EH (cell line): ENCODE measurements around the gene UBE3D.
"Not testable (repeated sequence)": the region's sequence is repeated elsewhere in the genome, so short reads cannot be mapped to it uniquely, and the experiment has no call there.

Experiments
- DNase-seq: peaks from one replicate; pipeline ENCODE4 v3.0.0-alpha.2; 2015; ENCODE audit warnings: low read depth

UBE3D gene

GRCh38 chr6:82978362-82978945 lies 87.2 kb downstream of the UBE3D start:
- no peak for DNase-seq

GRCh38 chr6:82976179-82976578 lies 89.5 kb downstream of the UBE3D start:
- no peak for DNase-seq

DNA sequence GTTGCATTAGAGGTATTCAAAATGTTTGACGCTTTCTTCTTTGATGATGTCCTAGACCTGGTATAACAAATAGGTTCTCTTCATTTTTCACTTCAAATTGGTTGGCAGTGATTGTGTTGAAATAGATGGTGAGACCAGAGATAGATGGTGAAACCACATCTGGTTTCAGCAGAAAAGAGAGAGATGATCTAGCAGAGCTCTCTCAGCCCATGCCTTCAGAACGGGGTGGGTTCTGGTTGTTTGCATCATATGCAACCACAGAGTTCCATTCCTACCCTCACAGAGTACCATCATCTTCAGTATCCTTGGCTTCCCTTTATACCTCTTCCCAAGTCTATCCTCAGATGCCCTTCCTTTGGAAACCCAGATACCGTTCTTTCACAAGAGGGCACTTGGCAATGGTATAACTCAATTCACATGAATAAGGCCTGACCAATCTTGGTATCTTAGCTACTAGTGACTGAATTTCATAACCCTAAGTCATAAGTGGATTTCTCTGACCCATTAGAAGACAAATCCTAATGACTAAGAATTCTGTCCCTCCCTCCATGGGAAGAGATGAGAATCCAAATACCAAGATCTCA lies 93.7 kb downstream of the UBE3D start:
- DNase-seq: no peak

GRCh38 chr6:82970839-82971238 lies 94.8 kb downstream of the UBE3D start:
- no peak for DNase-seq

DNA sequence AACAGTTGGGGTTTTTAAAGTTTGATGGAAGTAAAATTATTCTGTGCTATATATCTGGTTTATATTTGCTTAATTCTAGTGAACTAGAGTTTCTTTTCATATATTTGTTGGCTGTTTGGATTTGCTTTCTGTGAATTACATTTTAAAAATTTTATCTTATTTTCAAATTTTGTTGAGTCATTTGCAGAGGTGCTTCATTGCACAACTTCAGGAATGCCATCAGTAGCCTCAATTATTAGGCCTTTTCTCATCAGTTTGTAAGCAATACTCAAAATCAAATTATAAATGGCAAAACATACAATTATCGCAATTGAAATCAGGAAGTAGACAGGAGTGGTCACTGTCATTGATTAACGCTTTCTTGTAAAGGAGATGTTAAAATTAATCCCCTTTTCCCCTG lies 96.9 kb downstream of the UBE3D start:
- no peak for DNase-seq

- DNase-seq: no peak
Observed at GRCh38 chr6:82963191-82963925, 102.3 kb downstream of the UBE3D start.

- DNase-seq: peak; percentile 82
Observed at GRCh38 chr6:82959385-82959941, 106.2 kb downstream of the UBE3D start.

DNA sequence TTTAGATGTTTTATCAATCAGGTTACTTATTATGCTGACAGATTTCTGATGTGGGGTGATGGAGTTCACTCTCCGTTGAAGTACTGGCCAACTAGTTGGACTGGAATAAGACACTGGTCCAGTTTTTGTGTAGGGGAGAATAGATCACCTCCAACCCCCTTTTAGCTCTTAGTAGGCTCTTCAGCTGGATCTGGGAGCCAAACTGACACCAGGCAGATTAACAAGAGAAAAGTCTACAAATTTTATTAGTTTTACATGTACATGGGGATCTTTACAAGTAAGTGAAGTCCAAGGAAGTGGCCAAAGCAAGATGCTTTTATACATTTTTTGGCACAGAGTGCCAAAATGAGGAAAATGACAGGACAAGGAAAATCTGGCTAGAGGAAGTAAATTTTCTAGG lies 107.1 kb downstream of the UBE3D start:
- DNase-seq: peak; percentile 20

DNA sequence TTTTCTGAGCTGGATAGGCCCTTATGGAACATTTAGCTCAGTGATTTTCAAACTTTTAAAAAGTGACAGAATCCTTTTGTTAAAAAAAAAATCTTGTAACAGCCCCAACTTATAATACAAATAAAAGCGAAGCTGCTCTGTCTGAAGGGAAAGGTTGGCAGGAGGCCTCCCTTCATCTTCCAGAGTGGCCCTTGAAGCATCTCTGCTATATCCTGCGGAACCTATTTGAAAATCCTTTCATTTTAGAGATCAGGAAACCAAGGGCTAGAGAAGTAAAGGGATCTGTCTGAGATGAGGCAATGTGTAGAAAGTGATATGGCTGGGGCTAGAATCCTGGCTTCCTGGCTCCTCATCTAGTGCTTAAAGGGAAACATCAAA lies 107.8 kb downstream of the UBE3D start:
- no peak for DNase-seq

DNA sequence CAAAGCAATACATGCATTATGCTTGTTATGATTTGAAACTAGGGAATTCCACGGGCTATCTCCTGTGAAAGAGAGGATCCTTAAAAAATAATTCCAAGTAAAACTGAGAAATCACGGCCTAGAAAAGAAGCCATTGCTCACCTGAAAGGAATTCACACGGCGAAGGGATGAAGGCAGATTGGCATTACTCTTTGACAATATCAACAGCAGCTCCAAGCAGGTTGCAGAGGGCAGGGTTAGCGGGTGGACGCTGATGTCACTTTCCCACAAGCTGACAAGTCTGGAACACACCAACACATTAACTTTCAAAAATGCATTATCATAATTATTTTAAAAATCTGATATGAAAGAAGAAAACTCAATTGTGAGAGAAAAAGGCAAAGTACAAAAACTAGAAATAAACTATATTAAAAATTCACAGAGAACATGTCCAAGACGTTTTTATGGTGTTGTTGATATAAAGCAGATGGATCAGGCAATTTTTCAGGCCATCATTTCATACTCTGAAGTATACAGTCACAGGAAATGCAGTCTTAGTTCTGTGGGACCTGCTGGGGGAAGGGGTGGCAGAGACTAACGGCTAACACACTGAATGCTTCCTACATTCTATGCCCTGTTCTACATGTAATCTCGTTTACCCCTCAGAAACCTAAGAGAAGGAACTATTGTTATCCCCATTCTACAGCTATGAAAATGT lies 108.3 kb downstream of the UBE3D start:
- peak; percentile 56 for DNase-seq

GRCh38 chr6:82955841-82956240 lies 109.8 kb downstream of the UBE3D start:
- DNase-seq: peak; percentile 95

GRCh38 chr6:82954937-82955577 lies 110.6 kb downstream of the UBE3D start:
- DNase-seq: peak; percentile 87

DNA sequence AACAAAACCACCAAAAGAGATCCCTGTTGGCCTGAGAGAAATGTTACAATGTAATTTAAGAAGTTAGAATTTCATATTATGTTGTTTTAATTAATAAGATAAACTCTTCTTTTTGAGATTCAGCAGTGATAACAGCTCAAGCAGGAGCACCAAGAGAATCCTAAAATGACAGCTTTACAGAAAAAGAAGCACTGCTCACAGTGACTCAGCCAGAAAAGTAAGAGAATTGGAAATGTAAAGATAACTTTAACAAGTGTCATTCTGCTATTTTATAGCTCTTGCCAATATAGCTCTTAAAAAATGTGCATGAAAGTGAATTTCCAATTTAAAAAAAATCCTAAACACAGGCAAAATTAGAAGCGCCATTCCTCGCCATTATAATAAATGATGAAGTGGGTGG lies 111.3 kb downstream of the UBE3D start:
- DNase-seq: peak; percentile 55

DNA sequence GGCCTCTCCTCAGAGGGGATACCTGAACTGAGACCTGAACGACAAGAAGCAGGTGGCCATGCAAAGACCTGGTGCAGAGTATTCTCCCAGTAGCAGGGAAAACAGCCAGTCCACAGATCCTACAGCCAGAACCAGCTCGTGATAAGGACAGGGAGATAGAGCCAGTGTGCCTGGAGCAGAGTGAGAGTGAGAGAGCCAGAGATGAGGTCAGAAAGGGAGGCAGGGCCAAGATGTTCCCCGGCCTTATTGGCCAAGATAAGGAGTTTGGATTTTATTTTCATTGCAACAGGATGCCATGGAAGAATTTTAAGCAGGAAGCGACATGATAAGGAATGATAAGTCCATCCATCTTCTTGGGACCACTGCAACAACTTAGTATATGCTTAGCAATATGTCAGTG lies 111.8 kb downstream of the UBE3D start:
- DNase-seq: peak; percentile 28

DNA sequence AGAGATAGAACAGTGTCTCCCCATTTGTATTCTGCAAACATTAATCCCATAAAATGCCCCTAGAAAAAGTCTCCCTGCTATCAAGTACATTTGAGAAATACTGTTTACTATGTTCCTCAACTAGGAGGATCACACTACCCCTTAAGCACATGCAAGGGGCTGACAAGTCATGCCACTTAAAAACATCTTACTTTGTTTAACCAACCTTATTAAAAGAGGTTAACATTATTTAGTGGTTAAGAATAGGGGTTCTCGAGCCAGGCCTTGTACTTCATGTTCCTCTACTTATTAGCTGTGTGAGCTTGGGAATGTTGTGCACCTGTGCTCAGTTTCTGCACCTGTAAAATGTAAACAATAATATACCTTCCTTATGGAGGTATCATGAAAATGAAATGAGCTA lies 113.7 kb downstream of the UBE3D start:
- no peak for DNase-seq

GRCh38 chr6:82951389-82951788 lies 114.3 kb downstream of the UBE3D start:
- DNase-seq: peak; percentile 65

DNA sequence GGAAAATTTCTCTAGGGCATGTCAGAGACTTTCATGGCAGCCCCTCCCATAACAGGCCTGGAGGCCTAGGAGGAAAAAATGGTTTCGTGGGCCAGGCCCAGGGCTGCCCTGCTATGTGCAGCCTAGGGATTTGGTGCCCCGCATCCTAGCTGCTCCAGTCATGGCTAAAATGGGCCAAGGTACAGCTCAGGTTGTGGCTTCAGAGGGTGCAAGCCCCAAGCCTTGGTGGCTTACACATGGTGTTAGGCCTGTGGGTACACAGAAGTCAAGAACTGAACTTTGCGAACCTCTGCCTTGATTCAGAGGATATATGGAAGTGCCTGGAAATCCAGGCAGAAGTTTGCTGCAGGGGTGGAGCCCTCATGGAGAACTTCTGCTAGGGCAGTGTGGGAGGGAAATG lies 134.7 kb downstream of the UBE3D start:
- DNase-seq: not testable (repeated sequence)

- peak; percentile 2 for DNase-seq
Observed at GRCh38 chr6:82924799-82925535, 140.7 kb downstream of the UBE3D start.

DNA sequence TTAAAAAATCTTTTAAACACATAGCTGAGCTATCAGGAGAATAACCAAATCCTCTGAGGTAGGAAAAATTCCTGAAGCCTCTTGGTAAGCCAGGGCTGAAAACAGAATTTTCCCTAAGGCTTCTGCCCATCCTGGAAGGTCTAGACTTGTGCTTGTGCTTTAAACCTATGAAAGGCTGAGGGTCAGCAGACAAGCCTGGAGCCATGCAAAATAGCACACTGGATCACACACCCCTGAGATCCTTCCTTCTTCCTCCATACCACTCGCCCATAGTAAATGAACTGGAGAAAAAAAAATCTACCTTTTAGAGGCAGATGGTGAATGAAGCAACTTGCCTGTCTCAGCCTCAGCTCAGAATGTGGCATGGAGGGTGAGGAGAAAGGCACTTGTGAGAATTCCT lies 144.4 kb downstream of the UBE3D start:
- no peak for DNase-seq

DNA sequence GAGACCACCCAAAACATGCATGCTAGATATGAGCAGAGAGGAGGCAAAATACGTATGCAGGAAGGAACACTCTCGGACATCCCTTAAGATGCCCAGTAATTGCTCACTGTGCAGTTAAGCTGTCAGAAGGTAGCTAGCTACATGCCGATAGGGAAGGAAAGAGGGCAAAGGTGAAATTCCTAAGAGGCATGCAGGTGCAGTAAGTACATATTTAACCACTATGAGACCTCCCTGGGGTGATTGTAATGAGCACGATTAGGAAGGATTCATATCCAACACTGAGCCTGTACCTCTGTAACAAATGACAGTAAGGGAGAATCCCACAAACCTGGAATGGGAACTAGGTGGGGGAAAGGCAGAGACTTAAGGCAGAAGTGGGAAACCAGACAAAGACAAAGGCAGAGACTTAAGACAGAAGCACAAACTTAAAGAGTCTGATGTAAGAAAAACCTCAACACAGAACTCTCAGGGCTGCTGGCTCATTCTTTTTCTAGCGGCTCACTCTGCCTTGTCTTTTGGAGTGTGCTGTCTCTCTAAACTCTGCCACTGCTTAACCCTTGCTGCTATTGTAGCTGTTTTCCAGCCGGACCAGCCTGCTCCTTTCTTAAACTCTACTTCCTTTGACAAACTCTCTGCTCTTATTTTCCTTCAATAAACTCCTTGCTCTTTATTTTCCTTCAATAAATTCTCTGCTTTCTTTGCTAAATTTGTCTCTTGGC lies 148.1 kb downstream of the UBE3D start:
- DNase-seq: no peak

DNA sequence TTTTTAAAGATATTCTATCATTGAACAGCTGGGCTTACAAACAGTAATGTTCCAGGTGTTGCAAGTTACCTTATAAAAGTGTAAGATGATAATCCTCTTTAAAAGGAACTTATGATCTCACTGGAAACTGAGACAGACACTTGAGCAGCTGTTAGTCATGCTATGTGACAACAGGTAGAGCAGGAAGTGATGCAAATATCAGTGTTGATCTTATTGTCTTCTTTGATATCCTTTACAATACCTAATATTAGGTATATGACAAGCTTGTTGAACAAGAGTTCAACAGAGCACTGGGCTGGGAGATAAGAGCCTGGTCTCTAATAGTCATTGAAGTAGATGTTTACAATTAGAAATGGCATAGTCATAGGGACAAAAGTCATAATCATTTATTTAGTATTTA lies 150.0 kb downstream of the UBE3D start:
- no peak for DNase-seq
